ENCODE results near the gene TMED4.

TMED4 gene

GRCh38 chr7:44615793-44616192 is 33.8 kb upstream of the TMED4 start:
- DNase-seq: no peak
- no peaks in the 10 kb centered on the region for H3K9me3 ChIP-seq
- no peak for TF ChIP-seq CTCF (IDR thresholded peaks at IDR 0.05)
- H3K4me1 ChIP-seq: peaks cover 0 to 10% (median 4%) of the 10 kb centered on the region in 4 donors
- intact Hi-C loops (cut with DNase I; ENCODE audit: low total_unique reads): no loop called here
- no peak overlapping the region for H3K4me3 ChIP-seq
- peaks cover 0 to 5% (median 0%) of the 10 kb centered on the region in 3 donors for H3K36me3 ChIP-seq
- H3K27ac ChIP-seq: no peak overlapping the region
- no peaks in the 10 kb centered on the region for H3K27me3 ChIP-seq

GRCh38 chr7:44615149-44615611 is 33.1 kb upstream of the TMED4 start:
- intact Hi-C loops (cut with DNase I; ENCODE audit: low total_unique reads): no loop called here
- H3K9me3 ChIP-seq: no peaks in the 10 kb centered on the region
- no peak overlapping the region for H3K27ac ChIP-seq
- no peak overlapping the region for H3K4me3 ChIP-seq
- peaks cover 0 to 5% (median 0%) of the 10 kb centered on the region in 3 donors for H3K36me3 ChIP-seq
- no peak for TF ChIP-seq CTCF (IDR thresholded peaks at IDR 0.05)
- peak; percentile 74 to 76 for DNase-seq
- H3K27me3 ChIP-seq: no peaks in the 10 kb centered on the region
- peaks cover 0 to 10% (median 4%) of the 10 kb centered on the region in 4 donors for H3K4me1 ChIP-seq

- no peaks in the 10 kb centered on the region for H3K9me3 ChIP-seq
- H3K36me3 ChIP-seq: no peaks in the 10 kb centered on the region
- no peak for TF ChIP-seq CTCF (IDR thresholded peaks at IDR 0.05)
- DNase-seq: no peak
- H3K4me1 ChIP-seq: peaks cover 0 to 24% (median 14%) of the 10 kb centered on the region in 4 donors
- H3K4me3 ChIP-seq: no peak overlapping the region
- intact Hi-C loops (cut with DNase I; ENCODE audit: low total_unique reads): loop anchor here (10.0 kb wide), 2 partner anchors 375 to 505 kb away; partner anchors contain the start of gene TBRG4
- no peak overlapping the region for H3K27ac ChIP-seq
- no peaks in the 10 kb centered on the region for H3K27me3 ChIP-seq
Observed at GRCh38 chr7:44609829-44610228, 27.8 kb upstream of the TMED4 start.

- Histone ChIP-seq H3K27ac (no peak overlapping the region), H3K4me1 (peaks cover 0 to 24% (median 14%) of the 10 kb centered on the region in 4 donors), H3K27me3 (no peaks in the 10 kb centered on the region), H3K9me3 (no peaks in the 10 kb centered on the region), H3K4me3 (no peak overlapping the region), H3K36me3 (no peaks in the 10 kb centered on the region)
- no peak for TF ChIP-seq CTCF (IDR thresholded peaks at IDR 0.05)
- DNase-seq: no peak
- intact Hi-C loops (cut with DNase I; ENCODE audit: low total_unique reads): loop anchor here (10.0 kb wide), 2 partner anchors 376 to 506 kb away; partner anchors contain the start of gene TBRG4
Observed at GRCh38 chr7:44608916-44609648, 27.1 kb upstream of the TMED4 start.

GRCh38 chr7:44607141-44608068 is 25.4 kb upstream of the TMED4 start:
- no peaks in the 10 kb centered on the region for H3K27me3 ChIP-seq
- TF ChIP-seq CTCF (IDR thresholded peaks at IDR 0.05): no peak
- H3K4me3 ChIP-seq: peak overlapping the region; percentile 73 to 96
- no peak for DNase-seq
- H3K36me3 ChIP-seq: no peaks in the 10 kb centered on the region
- peaks cover 0 to 24% (median 14%) of the 10 kb centered on the region in 4 donors for H3K4me1 ChIP-seq
- H3K9me3 ChIP-seq: no peaks in the 10 kb centered on the region
- peak overlapping the region; percentile 92 to 97 for H3K27ac ChIP-seq
- intact Hi-C loops (cut with DNase I; ENCODE audit: low total_unique reads): loop anchor here (10.0 kb wide), 2 partner anchors 377 to 507 kb away; partner anchors contain the start of gene TBRG4

All from tibial artery (tissue), 4 donors.